K562 (cell line): ENCODE data around the gene PHF10. TPM values are rescaled to one million over a fixed set of nuclear protein-coding genes. Genes with fewer than 3 reads are reported as not detected.

ENCODE experiments used
- FOSL1 ChIP-seq: fragments of 200-800 bp; sonication (Bioruptor generic); conservative IDR thresholded peaks from 2 replicates; pipeline ENCODE4 v1.6.1; 2016; ENCODE audit warnings: missing genetic modification characterization, missing compliant biosample characterization
- MIER1 ChIP-seq: fragments of 450-650 bp; IDR thresholded peaks from 2 replicates; pipeline ENCODE4 v1.6.1; 2016; ENCODE audit warnings: antibody characterized with exemption, mild to moderate bottlenecking, low read depth
- MLLT1 ChIP-seq, 2 experiments: fragments of 450-650 bp; IDR thresholded peaks; 2 replicates each; pipeline ENCODE4 v1.6.1; 2016
- MNT ChIP-seq, 2 experiments: fragments of 450-650 bp; conservative IDR thresholded peaks; 2 replicates each; pipeline ENCODE4 v1.6.1; 2017; ENCODE audit warnings: mild to moderate bottlenecking in 2 of 2, moderate library complexity in 2 of 2
- TBP ChIP-seq: optimal IDR thresholded peaks from 2 replicates; pipeline ENCODE3; 2011; ENCODE audit warnings: low read depth, low read length, improper control_type of control experiment
- TEAD1 ChIP-seq, 2 experiments: fragments of 450-650 bp in 1 of 2; sonication (generic) in 1 of 2; formaldehyde crosslinking; IDR thresholded peaks; 2 replicates each; pipeline versions ENCODE4 v1.4.0 to v1.8.0; 2020 to 2022; ENCODE audit warnings: mild to moderate bottlenecking in 2 of 2, missing genetic modification reagents in 1 of 2
- TEAD4 ChIP-seq, 2 experiments: sonication (generic) in 1 of 2; formaldehyde crosslinking in 1 of 2; IDR thresholded peaks; 2 replicates each; pipeline versions ENCODE4 v1.6.1 to v1.8.0; 2012 to 2022; ENCODE audit warnings: borderline replicate concordance in 1 of 2, inconsistent platforms in 1 of 2, low read length in 1 of 2, mild to moderate bottlenecking in 1 of 2, missing genetic modification reagents in 1 of 2
- ZNF76 ChIP-seq: fragments of 250-450 bp; sonication (Bioruptor Pico); IDR thresholded peaks from 2 replicates; pipeline ENCODE4 v1.4.0; 2020; ENCODE audit warnings: mild to moderate bottlenecking, moderate library complexity, borderline replicate concordance
- polyA plus RNA-seq, 8 experiments: library from polyadenylated mRNA; depleted of rRNA in 4 of 8; stranded (reverse) in 5 of 8; unstranded in 3 of 8; fragments of >200 nt; fragmentation: Nextera tagmentation in 2 of 8; fragmentation: Illumina TruSeq in 1 of 8; extraction: Ambion mirVana in 2 of 8; extraction: Trizol in 1 of 8; gene quantifications; 2 replicates each; pipeline versions ENCODE4 v1.2.1 to v1.2.3, GENCODE V29; 2011 to 2014; ENCODE audit warnings: inconsistent platforms in 1 of 8, missing spikeins in 1 of 8
- total RNA-seq, 7 experiments: library from RNA; depleted of rRNA in 6 of 7; stranded (reverse); fragments of >200 nt in 6 of 7; fragmentation: Illumina TruSeq in 2 of 7; extraction: Trizol in 2 of 7; gene quantifications; 2 replicates each; pipeline versions ENCODE4 v1.2.1 to v1.2.3, GENCODE V29; 2011 to 2021; ENCODE audit warnings: low replicate concordance in 1 of 7
- TF ChIP-seq, protein P1 (sequence below), 2 experiments: fragments of 250-450 bp in 1 of 2; fragments of 450-650 bp in 1 of 2; sonication (Bioruptor Pico) in 1 of 2; IDR thresholded peaks; 2 replicates each; pipeline versions ENCODE4 v1.6.1 to v1.8.0; 2016 to 2021; ENCODE audit warnings: mild to moderate bottlenecking in 2 of 2, moderate library complexity in 2 of 2, missing compliant biosample characterization in 1 of 2, missing genetic modification characterization in 1 of 2
- TF ChIP-seq, protein P2 (sequence below): fragments of 450-650 bp; IDR thresholded peaks from 2 replicates; pipeline ENCODE4 v1.6.1; 2016; ENCODE audit warnings: antibody characterized with exemption

The PHF10 gene
- total and polyA plus RNA-seq, 9 of the 15 experiments (the other 6 are each of a cell fraction or from before 2014, with no cell fraction given), result 23.9 to 88.9 (median 46.0) TPM

DNA sequence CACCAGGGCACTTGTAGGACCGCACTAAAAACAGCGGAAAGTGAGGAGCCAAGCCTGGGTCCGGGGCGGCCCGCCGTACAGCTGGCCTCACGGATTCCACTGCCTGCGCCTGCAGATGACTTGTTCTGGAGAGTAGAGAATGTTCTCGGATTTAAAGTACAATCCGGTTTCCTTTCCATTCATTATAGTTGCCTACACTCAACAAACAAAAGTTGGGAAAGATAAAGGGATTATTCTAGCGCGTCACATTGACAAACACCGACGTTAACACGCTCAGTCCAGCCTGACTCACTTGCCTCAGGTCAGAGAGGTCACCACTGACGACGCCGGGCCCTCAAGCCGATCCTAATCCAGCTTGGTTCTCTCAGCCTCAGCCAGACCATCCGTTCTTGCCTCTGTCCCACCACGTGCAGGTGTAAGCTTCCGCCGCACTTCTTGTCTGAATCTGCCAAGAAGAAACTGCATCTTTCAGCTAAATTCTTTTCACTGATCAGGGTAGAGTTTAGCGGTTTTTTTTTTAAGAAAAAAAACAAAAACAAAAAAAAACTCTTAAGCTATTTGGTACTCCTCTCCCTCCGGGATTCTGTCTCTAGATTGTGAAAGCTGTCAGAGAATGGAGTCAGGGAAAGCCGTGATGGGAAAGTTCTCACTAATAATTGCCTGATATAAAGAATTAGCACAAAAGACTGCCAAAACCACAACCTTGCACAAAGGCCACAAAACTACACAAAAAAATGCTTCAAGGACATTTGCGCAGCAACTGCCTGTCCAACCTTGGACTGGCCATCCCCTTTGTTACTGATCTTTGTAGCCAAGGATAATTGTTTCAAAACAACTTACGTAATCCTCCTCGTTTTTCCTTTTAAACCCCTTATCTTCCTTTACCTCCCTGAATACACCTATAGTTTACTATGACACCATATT lies 1.1 kb upstream of the PHF10 start (continued):
- TF ChIP-seq, protein P1, sequence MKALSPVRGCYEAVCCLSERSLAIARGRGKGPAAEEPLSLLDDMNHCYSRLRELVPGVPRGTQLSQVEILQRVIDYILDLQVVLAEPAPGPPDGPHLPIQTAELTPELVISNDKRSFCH (CRISPR knock-in tag; IDR thresholded peaks at IDR 0.05), result no peak
- TF ChIP-seq, protein P1 (tag; IDR thresholded peaks at IDR 0.05), result 0 out of 2 replicates have a peak, but pooled peaks have one; percentile 81
- TF ChIP-seq ZNF76 (CRISPR knock-in tag), result 0 out of 2 replicates have a peak, but pooled peaks have one; percentile 25
- TF ChIP-seq, protein P2, sequence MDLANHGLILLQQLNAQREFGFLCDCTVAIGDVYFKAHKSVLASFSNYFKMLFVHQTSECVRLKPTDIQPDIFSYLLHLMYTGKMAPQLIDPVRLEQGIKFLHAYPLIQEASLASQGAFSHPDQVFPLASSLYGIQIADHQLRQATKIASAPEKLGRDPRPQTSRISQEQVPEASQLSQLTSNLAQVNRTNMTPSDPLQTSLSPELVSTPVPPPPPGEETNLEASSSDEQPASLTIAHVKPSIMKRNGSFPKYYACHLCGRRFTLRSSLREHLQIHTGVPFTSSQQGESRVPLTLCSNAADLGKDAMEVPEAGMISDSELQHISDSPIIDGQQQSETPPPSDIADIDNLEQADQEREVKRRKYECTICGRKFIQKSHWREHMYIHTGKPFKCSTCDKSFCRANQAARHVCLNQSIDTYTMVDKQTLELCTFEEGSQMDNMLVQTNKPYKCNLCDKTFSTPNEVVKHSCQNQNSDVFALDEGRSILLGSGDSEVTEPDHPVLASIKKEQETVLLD, result no peak; the same call in 1 of the 2 replicates
- 0 out of 2 replicates have a peak, but pooled peaks have one; percentile 21 for TF ChIP-seq TEAD4 (IDR thresholded peaks at IDR 0.05; ENCODE audit: low read length)
- no peak for TF ChIP-seq TEAD4 (CRISPR knock-in tag; IDR thresholded peaks at IDR 0.05; ENCODE audit: borderline replicate concordance)
- TF ChIP-seq MLLT1 (IDR thresholded peaks at IDR 0.05), result peak in 1 of 2 experiments; percentile 20; a peak in 1 of 4 replicates
- TF ChIP-seq TBP, result peak; percentile 28
- peak; percentile 8 to 34; a peak in 1 of 4 replicates for TF ChIP-seq TEAD1 (CRISPR knock-in tag; IDR thresholded peaks at IDR 0.05)
- TF ChIP-seq MNT (conservative IDR thresholded peaks at IDR 0.05), result peak; percentile 61 to 71
- TF ChIP-seq FOSL1 (tag), result peak; percentile 89
- TF ChIP-seq MIER1, result peak; percentile 55; the same call in 1 of the 2 replicates
